SU-DHL-6 (cell line): Measurements from ENCODE around the gene HPD.
"Not testable (repeated sequence)": the region's sequence is repeated elsewhere in the genome, so short reads cannot be mapped to it uniquely, and the experiment has no call there.

ENCODE experiments used
- H2AFZ ChIP-seq: fragments of 200-600 bp; sonication (generic); 2 replicates; pipeline ENCODE4 v1.6.1; 2014; ENCODE audit warnings: low read depth, mild to moderate bottlenecking, moderate library complexity, mixed read lengths, antibody characterized with exemption, low read length; ENCODE audit not compliant: severe bottlenecking
- H3F3A ChIP-seq: fragments of 200-600 bp; shearing (Covaris generic); 2 replicates; pipeline ENCODE4 v1.6.0; 2016; ENCODE audit warnings: antibody characterized with exemption, mild to moderate bottlenecking; ENCODE audit not compliant: insufficient read depth
- H3K27ac ChIP-seq: fragments of 200-600 bp; sonication (generic); 2 replicates; pipeline ENCODE4 v1.5.1; 2016; ENCODE audit warnings: low read depth, mild to moderate bottlenecking, low read length, moderate library complexity, mixed read lengths
- H3K27me3 ChIP-seq: fragments of 200-600 bp; sonication (generic), shearing (Covaris generic); 2 replicates; pipeline ENCODE4 v1.6.0; 2014; ENCODE audit warnings: mild to moderate bottlenecking, low read length
- H3K36me3 ChIP-seq: fragments of 200-600 bp; sonication (generic); 2 replicates; pipeline ENCODE4 v1.6.1; 2014; ENCODE audit warnings: mild to moderate bottlenecking, low read length, mixed read lengths
- H3K4me2 ChIP-seq: fragments of 300-600, 200-600 bp; shearing (Covaris generic), sonication (generic); 2 replicates; pipeline ENCODE4 v1.6.0; 2014; ENCODE audit warnings: low read length, low read depth, mild to moderate bottlenecking; ENCODE audit not compliant: poor library complexity, severe bottlenecking
- H3K4me3 ChIP-seq: fragments of 200-600 bp; sonication (generic); 2 replicates; pipeline ENCODE4 v1.5.1; 2014; ENCODE audit warnings: antibody characterized with exemption, low read length, mild to moderate bottlenecking, mixed read lengths; ENCODE audit not compliant: insufficient read depth, poor library complexity, severe bottlenecking
- H3K79me2 ChIP-seq: fragments of 200-600 bp; sonication (generic); 2 replicates; pipeline ENCODE4 v1.6.1; 2014; ENCODE audit warnings: mild to moderate bottlenecking, low read length, moderate library complexity; ENCODE audit not compliant: insufficient read depth
- H3K9ac ChIP-seq: fragments of 200-600 bp; sonication (generic); 2 replicates; pipeline ENCODE4 v1.7.0; 2014; ENCODE audit warnings: mild to moderate bottlenecking, low read length
- H3K9me2 ChIP-seq: fragments of 200-600 bp; sonication (generic); replicated peaks from 2 replicates; pipeline ENCODE4 v1.6.1; 2014; ENCODE audit warnings: low read length; ENCODE audit not compliant: insufficient read depth
- H3K9me3 ChIP-seq: fragments of 200-600 bp; sonication (generic); 2 replicates; pipeline ENCODE4 v1.6.1; 2014; ENCODE audit warnings: low read length, mixed read lengths; ENCODE audit not compliant: insufficient read depth
- H4K20me1 ChIP-seq: fragments of 200-600 bp; sonication (generic); 2 replicates; pipeline ENCODE4 v1.6.1; 2014; ENCODE audit warnings: low read depth, mild to moderate bottlenecking, antibody characterized with exemption, low read length, moderate library complexity, mixed read lengths
- CTCF ChIP-seq: fragments of 200-600 bp; sonication (generic); IDR thresholded peaks from one replicate; pipeline ENCODE4 v1.5.1; 2017; ENCODE audit warnings: antibody characterized with exemption, mild to moderate bottlenecking, low read length, moderate library complexity; ENCODE audit not compliant: insufficient read depth, poor library complexity, severe bottlenecking
- EZH2phosphoT487 ChIP-seq: fragments of 200-600 bp; sonication (generic), shearing (Covaris generic); conservative IDR thresholded peaks from 2 replicates; pipeline ENCODE4 v1.6.1; 2018; ENCODE audit warnings: mild to moderate bottlenecking, antibody characterized with exemption, low read length, moderate library complexity, mixed read lengths

Gene HPD

GRCh38 chr12:121872546-121873215, 14.0 kb upstream of the HPD start:
- no peaks in the 10 kb centered on the region for H3F3A ChIP-seq
- H3K9me3 ChIP-seq = no peaks in the 10 kb centered on the region
- no peak overlapping the region for H3K4me2 ChIP-seq
- H3K9ac ChIP-seq = no peak overlapping the region
- H3K27me3 ChIP-seq = no peaks in the 10 kb centered on the region
- no peak overlapping the region for H3K27ac ChIP-seq
- TF ChIP-seq CTCF (no peak), EZH2phosphoT487 (no peak)
- H3K79me2 ChIP-seq = no peaks in the 10 kb centered on the region
- H3K9me2 ChIP-seq = no peaks in the 10 kb centered on the region
- H4K20me1 ChIP-seq = no peaks in the 10 kb centered on the region
- H2AFZ ChIP-seq = no peak overlapping the region
- H3K36me3 ChIP-seq = no peaks in the 10 kb centered on the region
- no peak overlapping the region for H3K4me3 ChIP-seq

GRCh38 chr12:121871467-121871866, 12.8 kb upstream of the HPD start:
- TF ChIP-seq EZH2phosphoT487 = no peak
- no peak for TF ChIP-seq CTCF
- Histone ChIP-seq H2AFZ (no peak overlapping the region), H3K27me3 (no peaks in the 10 kb centered on the region), H3K4me3 (no peak overlapping the region), H3K79me2 (no peaks in the 10 kb centered on the region), H4K20me1 (no peaks in the 10 kb centered on the region), H3K9me3 (no peaks in the 10 kb centered on the region), H3K27ac (no peak overlapping the region), H3F3A (no peaks in the 10 kb centered on the region), H3K9me2 (no peaks in the 10 kb centered on the region), H3K9ac (no peak overlapping the region), H3K36me3 (no peaks in the 10 kb centered on the region), H3K4me2 (no peak overlapping the region)

- not testable (repeated sequence) for H3K27ac ChIP-seq, H3K79me2 ChIP-seq, H3K9me2 ChIP-seq, H4K20me1 ChIP-seq, H3K4me3 ChIP-seq, H2AFZ ChIP-seq, H3K27me3 ChIP-seq, H3K9me3 ChIP-seq, H3K36me3 ChIP-seq, H3K9ac ChIP-seq, H3F3A ChIP-seq, H3K4me2 ChIP-seq
These were observed 10.6 kb upstream of the HPD start for GRCh38 chr12:121869229-121869628.

DNA sequence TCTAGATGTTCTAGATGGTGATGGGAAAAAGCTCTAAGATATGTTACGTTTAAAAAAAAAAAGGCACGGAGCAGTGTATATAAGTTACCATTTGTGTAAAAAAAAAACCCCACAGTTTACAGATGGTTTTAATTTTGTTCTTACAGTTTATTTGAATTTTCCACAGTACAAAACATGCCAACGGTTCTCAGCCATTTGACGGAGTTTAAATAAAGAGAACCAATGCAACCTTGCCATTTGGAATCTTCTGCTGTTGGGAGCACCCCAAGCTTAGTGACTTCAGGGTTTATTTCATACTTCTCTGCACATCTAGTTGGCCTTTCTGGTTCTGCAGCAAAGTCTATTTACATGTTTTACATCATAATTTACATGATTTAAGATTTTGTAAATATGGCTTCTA, 7.7 kb upstream of the HPD start:
- no peaks in the 10 kb centered on the region for H3K9me3 ChIP-seq
- H3F3A ChIP-seq = no peaks in the 10 kb centered on the region
- no peaks in the 10 kb centered on the region for H3K9me2 ChIP-seq
- no peaks in the 10 kb centered on the region for H3K36me3 ChIP-seq
- H3K27ac ChIP-seq = no peak overlapping the region
- no peaks in the 10 kb centered on the region for H3K27me3 ChIP-seq
- H3K79me2 ChIP-seq = no peaks in the 10 kb centered on the region
- H3K4me2 ChIP-seq = no peak overlapping the region
- H2AFZ ChIP-seq = no peak overlapping the region
- no peaks in the 10 kb centered on the region for H4K20me1 ChIP-seq
- TF ChIP-seq CTCF (no peak), EZH2phosphoT487 (no peak)
- no peak overlapping the region for H3K9ac ChIP-seq
- no peak overlapping the region for H3K4me3 ChIP-seq
